Astrocyte (in vitro differentiated cells and primary cell): ENCODE results near the gene UMOD.

ENCODE experiments used
- CTCF ChIP-seq: IDR thresholded peaks from 2 replicates; pipeline ENCODE4 v1.5.1; 2011; ENCODE audit warnings: low read depth, mild to moderate bottlenecking, inconsistent platforms, low read length, moderate library complexity; ENCODE audit not compliant: insufficient read depth
- EZH2 ChIP-seq: IDR thresholded peaks from 2 replicates; pipeline ENCODE4 v1.6.1; 2012; ENCODE audit warnings: mild to moderate bottlenecking, low read length, inconsistent platforms; ENCODE audit not compliant: insufficient read depth

- TF ChIP-seq CTCF, result no peak
- no peak for TF ChIP-seq EZH2
These were observed 50.1 kb downstream of the UMOD start for GRCh38 chr16:20302389-20302788.
